Mesenchymal stem cell (in vitro differentiated cells and primary cell): ENCODE data around the gene CAPN2.
"Not testable (repeated sequence)": the region's sequence is repeated elsewhere in the genome, so short reads cannot be mapped to it uniquely, and the experiment has no call there.

Experiments used
- DNase-seq: peaks from one replicate; pipeline ENCODE4 v3.0.0-alpha.2; 2013
- H2AFZ ChIP-seq: one replicate; pipeline ENCODE4 v1.6.1; 2013; ENCODE audit warnings: low read depth, mild to moderate bottlenecking, control low read depth, inconsistent platforms, low read length, moderate library complexity
- H2AK5ac ChIP-seq: 2 replicates; pipeline ENCODE4 v1.6.1; 2013; ENCODE audit warnings: low read length, moderate library complexity, mild to moderate bottlenecking, inconsistent platforms; ENCODE audit not compliant: severe bottlenecking
- H2BK120ac ChIP-seq: one replicate; pipeline ENCODE4 v1.6.1; 2013; ENCODE audit warnings: low read depth, mild to moderate bottlenecking, inconsistent platforms, low read length, moderate library complexity
- H2BK12ac ChIP-seq, 2 experiments: one replicate each; pipeline ENCODE4 v1.6.1; 2013; ENCODE audit warnings: inconsistent platforms in 2 of 2, low read length in 2 of 2, mild to moderate bottlenecking in 2 of 2, moderate library complexity in 2 of 2, control low read depth in 1 of 2
- H2BK15ac ChIP-seq: one replicate; pipeline ENCODE4 v1.6.1; 2013; ENCODE audit warnings: mild to moderate bottlenecking, low read depth, inconsistent platforms; ENCODE audit not compliant: poor library complexity, severe bottlenecking
- H2BK5ac ChIP-seq: 2 replicates; pipeline ENCODE4 v1.6.1; 2013; ENCODE audit warnings: low read depth, mild to moderate bottlenecking, low read length, control low read depth, inconsistent platforms; ENCODE audit not compliant: poor library complexity, severe bottlenecking
- H3K14ac ChIP-seq, 2 experiments: one replicate each; pipeline ENCODE4 v1.6.1; 2013; ENCODE audit warnings: inconsistent platforms in 2 of 2, low read length in 2 of 2, control low read depth in 1 of 2, mild to moderate bottlenecking in 1 of 2, moderate library complexity in 1 of 2
- H3K18ac ChIP-seq, 2 experiments: one replicate each; pipeline ENCODE4 v1.6.1; 2013; ENCODE audit warnings: inconsistent platforms in 2 of 2, low read length in 2 of 2, control low read depth in 1 of 2, low read depth in 1 of 2, mild to moderate bottlenecking in 1 of 2
- H3K23ac ChIP-seq, 2 experiments: one replicate each; pipeline ENCODE4 v1.6.1; 2013; ENCODE audit warnings: inconsistent platforms in 2 of 2, low read length in 2 of 2, mild to moderate bottlenecking in 2 of 2, moderate library complexity in 2 of 2, control low read depth in 1 of 2
- H3K27ac ChIP-seq: 2 replicates; pipeline ENCODE4 v1.5.1; 2013; ENCODE audit warnings: mild to moderate bottlenecking, moderate library complexity, low read length, control low read depth, inconsistent platforms; ENCODE audit not compliant: poor library complexity, severe bottlenecking
- H3K27me3 ChIP-seq, 2 experiments: 2 replicates each; pipeline versions ENCODE4 v1.6.1 to v1.7.0; 2013; ENCODE audit warnings: low read length in 2 of 2, mild to moderate bottlenecking in 2 of 2, moderate library complexity in 2 of 2, control low read depth in 1 of 2, inconsistent platforms in 1 of 2; ENCODE audit not compliant: control insufficient read depth in 1 of 2, insufficient read depth in 1 of 2
- H3K36me3 ChIP-seq, 2 experiments: 2 replicates each; pipeline versions ENCODE4 v1.6.1 to v1.7.0; 2013; ENCODE audit warnings: low read length in 2 of 2, control low read depth in 1 of 2, inconsistent platforms in 1 of 2, low read depth in 1 of 2, mild to moderate bottlenecking in 1 of 2; ENCODE audit not compliant: insufficient read depth in 2 of 2, control insufficient read depth in 1 of 2
- H3K4ac ChIP-seq, 2 experiments: one replicate each; pipeline ENCODE4 v1.6.1; 2013; ENCODE audit warnings: inconsistent platforms in 2 of 2, low read length in 2 of 2, mild to moderate bottlenecking in 2 of 2, moderate library complexity in 2 of 2, control low read depth in 1 of 2, low read depth in 1 of 2
- H3K4me1 ChIP-seq: 2 replicates; pipeline ENCODE4 v1.6.1; 2013; ENCODE audit warnings: low read depth, low read length, control low read depth; ENCODE audit not compliant: control insufficient read depth, insufficient read depth
- H3K4me2 ChIP-seq: 2 replicates; pipeline ENCODE4 v1.6.1; 2013; ENCODE audit warnings: low read length, mild to moderate bottlenecking, inconsistent platforms; ENCODE audit not compliant: poor library complexity, severe bottlenecking
- H3K4me3 ChIP-seq, 2 experiments: 2 replicates each; pipeline versions ENCODE4 v1.5.1 to v1.7.0; 2013; ENCODE audit warnings: low read length in 2 of 2, mild to moderate bottlenecking in 2 of 2, control low read depth in 1 of 2, low read depth in 1 of 2; ENCODE audit not compliant: insufficient read depth in 1 of 2
- H3K79me1 ChIP-seq: replicated peaks from 2 replicates; pipeline ENCODE4 v1.6.1; 2013; ENCODE audit warnings: mild to moderate bottlenecking, control low read depth, low read length, inconsistent platforms; ENCODE audit not compliant: poor library complexity, severe bottlenecking
- H3K9ac ChIP-seq: 2 replicates; pipeline ENCODE4 v1.7.0; 2013; ENCODE audit warnings: mild to moderate bottlenecking, low read length, moderate library complexity
- H3K9me3 ChIP-seq: 2 replicates; pipeline ENCODE4 v1.7.0; 2013; ENCODE audit warnings: mild to moderate bottlenecking, low read length; ENCODE audit not compliant: control insufficient read depth
- H4K8ac ChIP-seq: one replicate; pipeline ENCODE4 v1.6.1; 2013; ENCODE audit warnings: inconsistent platforms, mild to moderate bottlenecking, low read length, moderate library complexity
- H4K91ac ChIP-seq: one replicate; pipeline ENCODE4 v1.6.1; 2013; ENCODE audit warnings: mild to moderate bottlenecking, low read length, inconsistent platforms
- WGBS: methylation state at CpG from one replicate; pipeline ENCODE4 v1.1.7; 2013; ENCODE audit warnings: mixed read lengths; 5-methylcytosine and 5-hydroxymethylcytosine counted together

CAPN2 gene

GRCh38 chr1:223736638-223737037 is 24.3 kb downstream of the CAPN2 start:
- H4K91ac ChIP-seq, H3K18ac ChIP-seq, H3K4ac ChIP-seq, H2AFZ ChIP-seq, H3K4me2 ChIP-seq, DNase-seq, H2BK5ac ChIP-seq, H3K27me3 ChIP-seq, H3K4me3 ChIP-seq, H2BK120ac ChIP-seq, H3K9me3 ChIP-seq, H3K14ac ChIP-seq, H2BK12ac ChIP-seq, H3K79me1 ChIP-seq, H4K8ac ChIP-seq, H3K23ac ChIP-seq, H2BK15ac ChIP-seq, H3K9ac ChIP-seq: not testable (repeated sequence)
- 96% methylated on average over 5 of the region's 5 CpGs for WGBS
- Histone ChIP-seq H3K4me1 (peaks cover 43% of the 10 kb centered on the region), H3K36me3 (peaks cover 27 to 55% of the 10 kb centered on the region in 2 experiments), H3K27ac (peak overlapping the region; percentile 58), H2AK5ac (peak overlapping the region; percentile 78)

DNA sequence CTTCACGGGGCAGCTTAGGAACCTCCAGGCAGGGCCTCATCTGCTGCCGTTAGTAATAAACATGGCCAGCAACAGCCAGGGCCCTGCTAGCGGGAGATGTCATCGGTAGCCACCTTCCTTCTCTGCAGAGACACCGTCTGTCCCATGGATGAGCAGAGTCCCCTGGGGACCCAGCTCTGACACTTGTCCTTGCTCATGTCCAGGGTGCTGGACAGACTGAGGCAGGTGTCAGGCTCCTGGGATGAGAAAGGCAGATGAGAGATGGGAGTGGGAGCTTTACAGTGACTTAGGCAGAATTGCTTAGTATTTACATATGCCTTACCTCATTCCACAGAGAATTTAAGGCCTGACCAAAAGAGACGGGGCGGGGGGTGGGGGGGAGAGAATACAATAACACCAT is 25.0 kb downstream of the CAPN2 start:
- Histone ChIP-seq H3K9ac (no peak overlapping the region), H3K14ac (peak overlapping the region in 1 of 2 experiments; percentile 2), H3K18ac (peak overlapping the region in 1 of 2 experiments; percentile 18), H4K8ac (no peak overlapping the region), H2BK5ac (peak overlapping the region; percentile 22), H3K27ac (peak overlapping the region; percentile 58), H2AK5ac (peak overlapping the region; percentile 94), H2BK12ac (no peak overlapping the region), H2AFZ (no peak overlapping the region), H3K23ac (peak overlapping the region in 1 of 2 experiments; percentile 34), H3K36me3 (peaks cover 26 to 55% of the 10 kb centered on the region in 2 experiments), H4K91ac (peak overlapping the region; percentile 23), H3K4ac (peak overlapping the region in 1 of 2 experiments; percentile 24), H3K79me1 (no peaks in the 10 kb centered on the region), H3K4me3 (no peak overlapping the region), H2BK120ac (no peak overlapping the region), H2BK15ac (no peak overlapping the region), H3K4me1 (peaks cover 44% of the 10 kb centered on the region), H3K4me2 (peak overlapping the region; percentile 1), H3K27me3 (no peaks in the 10 kb centered on the region), H3K9me3 (no peaks in the 10 kb centered on the region)
- DNase-seq: no peak
- 79% methylated on average over 5 of the region's 7 CpGs for WGBS

DNA sequence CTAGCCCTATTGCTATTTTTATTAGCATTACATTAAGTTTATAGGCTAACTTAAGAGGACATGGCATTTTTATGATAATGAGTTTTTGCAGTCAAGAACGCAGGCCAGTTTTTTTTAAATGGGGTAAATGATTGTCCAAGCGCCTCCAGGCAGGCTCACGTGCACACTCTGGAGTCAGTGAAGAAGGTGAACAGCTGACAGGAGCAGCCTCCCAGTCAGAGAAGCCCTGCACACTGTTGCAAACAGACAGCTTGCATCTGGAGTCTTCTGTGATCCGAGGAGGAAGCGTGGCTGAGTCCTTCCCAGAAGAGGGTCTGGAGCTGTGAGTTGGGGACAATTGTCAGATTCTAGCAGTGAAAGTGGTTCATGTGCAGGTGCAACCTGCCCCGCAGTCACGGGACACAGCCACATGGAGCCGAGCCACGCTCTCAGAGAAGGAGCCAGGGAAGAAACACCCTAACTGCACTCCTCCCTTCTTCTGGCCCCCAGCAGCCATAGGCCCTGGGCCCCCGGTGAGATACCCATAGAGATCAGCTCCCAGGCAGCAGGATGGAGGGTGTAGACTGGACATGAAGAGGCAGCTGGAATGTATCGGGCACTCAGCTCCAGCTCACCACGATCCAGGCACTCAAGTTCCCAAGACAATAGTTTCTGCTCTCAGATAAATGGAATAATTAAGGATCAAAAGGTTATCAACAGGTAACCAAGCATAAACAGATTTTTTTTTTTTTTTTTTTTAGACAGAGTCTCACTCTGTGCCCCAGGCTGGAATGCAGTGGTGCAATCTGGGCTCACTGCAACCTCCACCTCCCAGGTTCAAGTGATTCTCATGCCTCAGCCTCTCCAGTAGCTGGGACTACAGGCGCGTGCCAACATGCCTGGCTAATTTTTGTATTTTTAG is 26.4 kb downstream of the CAPN2 start:
- Histone ChIP-seq H3K79me1 (peaks cover 2% of the 10 kb centered on the region), H3K27me3 (no peaks in the 10 kb centered on the region), H3K4ac (no peak overlapping the region), H3K18ac (peak overlapping the region in 1 of 2 experiments; percentile 61), H2AK5ac (peak overlapping the region; percentile 71), H2BK12ac (peak overlapping the region in 1 of 2 experiments; percentile 6), H3K14ac (peak overlapping the region in 1 of 2 experiments; percentile 37), H3K23ac (peak overlapping the region in 1 of 2 experiments; percentile 32), H2BK120ac (no peak overlapping the region), H3K9ac (peak overlapping the region; percentile 26), H2AFZ (no peak overlapping the region), H3K4me2 (peak overlapping the region; percentile 41), H4K91ac (peak overlapping the region; percentile 37), H4K8ac (peak overlapping the region; percentile 52), H2BK15ac (no peak overlapping the region), H2BK5ac (peak overlapping the region; percentile 53), H3K4me1 (peaks cover 46% of the 10 kb centered on the region), H3K9me3 (no peaks in the 10 kb centered on the region), H3K4me3 (no peak overlapping the region), H3K27ac (peak overlapping the region; percentile 89), H3K36me3 (peaks cover 33 to 62% of the 10 kb centered on the region in 2 experiments)
- no peak for DNase-seq
- WGBS: 92% methylated on average over 12 of the region's 14 CpGs

GRCh38 chr1:223739366-223740037 is 27.2 kb downstream of the CAPN2 start:
- no peaks in the 10 kb centered on the region for H3K27me3 ChIP-seq
- peaks cover 41% of the 10 kb centered on the region for H3K4me1 ChIP-seq
- no peak overlapping the region for H2BK15ac ChIP-seq

More at GRCh38 chr1:223739366-223740037, 27.2 kb downstream of the CAPN2 start:
- Histone ChIP-seq H3K4me2 (no peak overlapping the region), H3K18ac (peak overlapping the region in 1 of 2 experiments; percentile 18), H2AK5ac (peak overlapping the region; percentile 3), H3K36me3 (peaks cover 37 to 67% of the 10 kb centered on the region in 2 experiments), H2BK5ac (no peak overlapping the region), H3K23ac (no peak overlapping the region), H3K27ac (peak overlapping the region; percentile 36), H3K4ac (no peak overlapping the region), H3K14ac (no peak overlapping the region), H2AFZ (no peak overlapping the region), H3K79me1 (peaks cover 6% of the 10 kb centered on the region), H3K9me3 (no peaks in the 10 kb centered on the region), H4K8ac (no peak overlapping the region), H4K91ac (no peak overlapping the region), H2BK120ac (no peak overlapping the region), H3K9ac (peak overlapping the region; percentile 37), H3K4me3 (no peak overlapping the region), H2BK12ac (no peak overlapping the region)
- peak; percentile 43 for DNase-seq
- 88% methylated on average over 7 of the region's 7 CpGs for WGBS
